Fibroblast of the conjunctiva (primary cell): ENCODE data around the gene RAB11FIP3.
A peak's percentile ranks its signal among the peaks of the same experiment; 100 is the strongest.

ENCODE experiments used
- DNase-seq: peaks from one replicate; pipeline ENCODE4 v3.0.0-alpha.2; 2010; ENCODE audit warnings: low read depth

Gene RAB11FIP3

GRCh38 chr16:554640-555365, 129.4 kb downstream of the RAB11FIP3 start:
- DNase-seq, result peak; percentile 42

- no peak for DNase-seq
Observed at GRCh38 chr16:555528-556473, 130.4 kb downstream of the RAB11FIP3 start.

- DNase-seq, result no peak
Observed at GRCh38 chr16:556474-557173, 131.2 kb downstream of the RAB11FIP3 start.

GRCh38 chr16:557463-558297, 132.2 kb downstream of the RAB11FIP3 start:
- no peak for DNase-seq

- DNase-seq, result no peak
Observed at GRCh38 chr16:558298-559020, 133.0 kb downstream of the RAB11FIP3 start.

GRCh38 chr16:559021-559380, 133.6 kb downstream of the RAB11FIP3 start:
- DNase-seq, result no peak

- DNase-seq, result no peak
Observed at GRCh38 chr16:559411-560203, 134.2 kb downstream of the RAB11FIP3 start.

GRCh38 chr16:560204-560700, 134.8 kb downstream of the RAB11FIP3 start, which contains the start of gene PRR35:
PRR35 (plus strand) TSS chr16:560394; CDS start chr16:563295, 2,901 bp downstream.
- DNase-seq, result no peak

GRCh38 chr16:560701-561412, 135.4 kb downstream of the RAB11FIP3 start:
- no peak for DNase-seq

- DNase-seq, result no peak
Observed at GRCh38 chr16:561413-561794, 136.0 kb downstream of the RAB11FIP3 start.

- no peak for DNase-seq
Observed at GRCh38 chr16:561957-562938, 136.8 kb downstream of the RAB11FIP3 start.

GRCh38 chr16:563072-563644, 137.7 kb downstream of the RAB11FIP3 start:
- DNase-seq, result no peak

- no peak for DNase-seq
Observed at GRCh38 chr16:564690-565418, 139.4 kb downstream of the RAB11FIP3 start.

GRCh38 chr16:565419-566330, 140.2 kb downstream of the RAB11FIP3 start:
- no peak for DNase-seq

- peak; percentile 49 for DNase-seq
Observed at GRCh38 chr16:566475-567372, 141.3 kb downstream of the RAB11FIP3 start, which contains the start of gene NHLRC4. NHLRC4 (plus strand) TSS chr16:567005; CDS start chr16:568048, 1,043 bp downstream.
